Neural crest cell (in vitro differentiated cells): ENCODE data around the gene RBFOX1. TPM values are rescaled to one million over a fixed set of nuclear protein-coding genes. Genes with fewer than 3 reads are reported as not detected.

Source experiments
- DNase-seq: peaks from one replicate; pipeline ENCODE4 v3.0.0; 2021; ENCODE audit warnings: low read depth, mixed read lengths, low spot score
- H3K27ac Mint-ChIP-seq: one replicate; pipeline ENCODE4 v1.8.0; 2021; ENCODE audit warnings: mild to moderate bottlenecking, mixed read lengths; ENCODE audit not compliant: unreplicated experiment
- H3K27me3 Mint-ChIP-seq: 2 replicates; pipeline ENCODE4 v1.8.0; 2021; ENCODE audit warnings: low read depth, mild to moderate bottlenecking, mixed read lengths
- H3K36me3 Mint-ChIP-seq: 2 replicates; pipeline ENCODE4 v1.8.0; 2021; ENCODE audit warnings: low read depth, mild to moderate bottlenecking, mixed read lengths
- H3K4me1 Mint-ChIP-seq: 2 replicates; pipeline ENCODE4 v1.8.0; 2021; ENCODE audit warnings: mixed read lengths
- H3K4me3 Mint-ChIP-seq: one replicate; pipeline ENCODE4 v1.8.0; 2021; ENCODE audit warnings: mild to moderate bottlenecking, mixed read lengths
- H3K9me3 Mint-ChIP-seq: 2 replicates; pipeline ENCODE4 v1.8.0; 2021; ENCODE audit warnings: mixed read lengths
- total RNA-seq: library from RNA; stranded (reverse); gene quantifications from 2 replicates; pipeline ENCODE4 v1.2.1, GENCODE V29; 2021
- TF ChIP-seq, protein P1 (sequence below): fragments of 200-600 bp; sonication (generic); conservative IDR thresholded peaks from 2 replicates; pipeline ENCODE4 v1.5.0; 2021; ENCODE audit warnings: antibody characterized with exemption, mild to moderate bottlenecking

Gene RBFOX1
- total RNA-seq, 1 donor from 2014 or later, result 1.4 TPM

DNA sequence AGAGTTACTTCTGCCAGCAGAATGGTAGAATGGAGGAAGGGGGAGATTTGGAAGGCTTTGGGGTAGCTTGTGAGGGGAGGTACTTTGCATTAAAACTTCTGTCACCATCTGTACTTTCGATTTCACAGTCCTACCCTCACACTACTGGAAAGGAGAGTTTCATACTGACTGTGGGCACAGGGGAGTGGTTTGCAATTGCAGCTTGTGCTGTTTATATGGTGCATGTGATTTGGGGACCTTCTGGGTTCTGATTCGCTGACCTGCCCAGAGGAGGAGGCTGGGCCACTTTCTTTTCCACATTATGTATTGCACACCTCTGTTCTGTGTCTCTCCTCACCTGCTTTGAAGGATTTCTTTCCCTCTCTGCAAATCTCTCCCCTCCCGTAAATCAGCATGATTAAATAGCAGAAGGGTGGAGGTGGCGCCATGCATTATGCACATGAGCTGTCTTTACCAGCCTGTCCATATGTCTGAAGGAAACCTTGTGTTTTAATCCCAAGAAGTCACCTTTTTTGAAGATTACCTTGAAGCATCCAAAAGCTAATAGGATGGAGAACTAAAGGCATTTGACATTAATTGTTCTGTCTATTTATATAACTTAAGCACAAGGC lies 90.9 kb downstream of the RBFOX1 start:
- Mint-ChIP-seq H3K4me3 (no peak overlapping the region), H3K9me3 (no peaks in the 10 kb centered on the region), H3K4me1 (peaks cover 22% of the 10 kb centered on the region), H3K27me3 (peaks cover 37% of the 10 kb centered on the region), H3K27ac (no peak overlapping the region), H3K36me3 (no peaks in the 10 kb centered on the region)
- no peak for DNase-seq
- TF ChIP-seq, protein P1, sequence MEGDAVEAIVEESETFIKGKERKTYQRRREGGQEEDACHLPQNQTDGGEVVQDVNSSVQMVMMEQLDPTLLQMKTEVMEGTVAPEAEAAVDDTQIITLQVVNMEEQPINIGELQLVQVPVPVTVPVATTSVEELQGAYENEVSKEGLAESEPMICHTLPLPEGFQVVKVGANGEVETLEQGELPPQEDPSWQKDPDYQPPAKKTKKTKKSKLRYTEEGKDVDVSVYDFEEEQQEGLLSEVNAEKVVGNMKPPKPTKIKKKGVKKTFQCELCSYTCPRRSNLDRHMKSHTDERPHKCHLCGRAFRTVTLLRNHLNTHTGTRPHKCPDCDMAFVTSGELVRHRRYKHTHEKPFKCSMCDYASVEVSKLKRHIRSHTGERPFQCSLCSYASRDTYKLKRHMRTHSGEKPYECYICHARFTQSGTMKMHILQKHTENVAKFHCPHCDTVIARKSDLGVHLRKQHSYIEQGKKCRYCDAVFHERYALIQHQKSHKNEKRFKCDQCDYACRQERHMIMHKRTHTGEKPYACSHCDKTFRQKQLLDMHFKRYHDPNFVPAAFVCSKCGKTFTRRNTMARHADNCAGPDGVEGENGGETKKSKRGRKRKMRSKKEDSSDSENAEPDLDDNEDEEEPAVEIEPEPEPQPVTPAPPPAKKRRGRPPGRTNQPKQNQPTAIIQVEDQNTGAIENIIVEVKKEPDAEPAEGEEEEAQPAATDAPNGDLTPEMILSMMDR, result no peak

DNA sequence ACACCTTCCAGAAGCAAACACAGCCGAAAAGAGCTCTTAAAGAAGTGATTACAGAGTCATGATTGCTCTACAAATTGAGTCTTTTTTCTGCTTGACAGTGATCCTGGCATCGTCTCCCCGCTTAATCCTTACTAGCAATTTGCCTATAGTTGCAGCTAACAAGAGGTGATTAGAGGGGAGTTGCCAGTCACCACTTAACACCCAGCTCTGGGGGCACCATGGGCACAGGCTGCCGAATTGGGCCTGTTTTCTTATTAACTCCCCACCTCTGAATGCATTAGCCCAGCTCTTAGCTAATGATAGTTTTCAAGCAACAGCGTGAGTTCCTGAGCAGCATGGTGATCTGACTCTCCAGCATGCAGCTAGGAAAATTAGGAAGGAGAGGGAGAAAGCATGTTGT lies 93.5 kb downstream of the RBFOX1 start:
- DNase-seq, result no peak
- H3K27me3 Mint-ChIP-seq, result peaks cover 21% of the 10 kb centered on the region
- H3K36me3 Mint-ChIP-seq, result no peaks in the 10 kb centered on the region
- H3K4me3 Mint-ChIP-seq, result no peak overlapping the region
- H3K27ac Mint-ChIP-seq, result no peak overlapping the region
- no peaks in the 10 kb centered on the region for H3K9me3 Mint-ChIP-seq
- peaks cover 5% of the 10 kb centered on the region for H3K4me1 Mint-ChIP-seq
- TF ChIP-seq, protein P1, result no peak

DNA sequence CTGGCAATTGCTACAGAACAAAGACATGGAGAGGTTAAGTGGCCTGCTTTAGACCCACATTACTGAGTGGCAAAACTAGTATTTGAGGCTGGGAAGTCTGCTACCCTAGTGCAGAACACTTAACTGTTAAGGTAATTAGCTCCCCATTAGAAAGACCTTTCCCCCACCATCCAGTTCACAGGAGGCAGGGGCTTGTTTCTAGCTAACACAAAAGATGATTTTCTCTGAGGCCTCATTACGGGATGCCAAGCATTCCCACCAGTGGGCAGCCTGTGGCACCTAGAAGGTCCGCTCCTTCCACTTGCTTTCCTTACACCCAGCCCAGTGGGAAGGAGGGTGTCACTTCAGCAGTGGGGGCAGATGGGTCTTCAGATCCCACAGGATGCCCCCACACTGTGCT lies 99.1 kb downstream of the RBFOX1 start:
- H3K27ac Mint-ChIP-seq, result no peak overlapping the region
- H3K9me3 Mint-ChIP-seq, result peaks cover 3% of the 10 kb centered on the region
- no peaks in the 10 kb centered on the region for H3K4me1 Mint-ChIP-seq
- DNase-seq, result no peak
- TF ChIP-seq, protein P1, result no peak
- H3K36me3 Mint-ChIP-seq, result no peaks in the 10 kb centered on the region
- peaks cover 5% of the 10 kb centered on the region for H3K27me3 Mint-ChIP-seq
- H3K4me3 Mint-ChIP-seq, result no peak overlapping the region

DNA sequence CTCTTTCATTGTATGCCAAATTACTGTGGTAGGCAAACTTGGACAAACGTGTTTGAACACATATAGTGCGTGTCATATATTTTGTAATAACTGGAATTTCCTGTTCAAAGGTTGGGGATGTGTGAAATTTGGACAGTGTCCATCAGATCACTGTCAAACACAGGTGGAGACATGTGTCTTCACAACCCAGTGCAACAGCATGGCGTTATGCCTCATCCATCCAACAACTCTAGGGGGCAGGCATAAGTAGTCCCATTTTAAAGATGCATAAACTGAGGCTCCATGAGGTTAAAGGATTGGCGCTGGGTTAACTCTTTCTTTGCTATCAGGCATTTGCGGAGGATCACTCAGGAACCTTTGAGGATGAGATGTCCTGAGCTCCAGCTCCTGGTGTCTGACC lies 103.7 kb downstream of the RBFOX1 start:
- TF ChIP-seq, protein P1, result no peak
- H3K4me3 Mint-ChIP-seq, result no peak overlapping the region
- H3K27me3 Mint-ChIP-seq, result peaks cover 5% of the 10 kb centered on the region
- H3K27ac Mint-ChIP-seq, result no peak overlapping the region
- no peaks in the 10 kb centered on the region for H3K4me1 Mint-ChIP-seq
- H3K36me3 Mint-ChIP-seq, result no peaks in the 10 kb centered on the region
- DNase-seq, result no peak
- H3K9me3 Mint-ChIP-seq, result peaks cover 3% of the 10 kb centered on the region

DNA sequence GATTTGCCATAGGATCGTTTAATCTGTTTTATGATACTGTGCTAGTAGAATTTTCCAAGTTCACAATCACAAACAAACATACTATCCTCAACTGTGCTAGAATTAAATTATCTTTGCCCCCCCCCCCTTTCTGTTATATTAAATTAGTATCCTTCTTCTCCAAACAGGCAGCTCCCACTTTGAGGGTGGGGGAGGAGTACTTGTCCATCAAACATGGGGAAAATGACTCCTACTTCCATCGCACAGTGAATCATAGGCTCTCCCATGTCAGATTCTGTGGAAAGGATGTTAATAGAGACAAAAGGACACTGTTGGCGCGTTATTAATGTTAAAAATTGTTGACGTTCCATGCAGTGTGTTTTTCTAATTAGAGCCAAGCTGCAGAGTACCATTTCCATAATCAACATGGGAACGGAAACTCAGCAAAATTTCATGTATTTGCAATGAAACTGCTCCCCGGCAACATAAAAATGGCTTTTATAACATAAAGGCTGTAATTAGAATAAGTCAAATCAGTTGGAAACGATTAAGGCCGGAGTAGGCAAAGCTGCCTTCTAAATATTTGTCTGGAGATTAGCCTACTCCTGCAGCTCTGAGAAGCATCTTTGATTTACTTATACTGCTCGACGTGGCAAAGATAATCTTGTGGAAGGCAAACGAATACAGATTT lies 104.6 kb downstream of the RBFOX1 start:
- TF ChIP-seq, protein P1, result no peak
- no peak overlapping the region for H3K4me3 Mint-ChIP-seq
- H3K27ac Mint-ChIP-seq, result no peak overlapping the region
- peaks cover 5% of the 10 kb centered on the region for H3K27me3 Mint-ChIP-seq
- no peaks in the 10 kb centered on the region for H3K36me3 Mint-ChIP-seq
- DNase-seq, result no peak
- peaks cover under 1% of the 10 kb centered on the region for H3K4me1 Mint-ChIP-seq
- H3K9me3 Mint-ChIP-seq, result peaks cover 3% of the 10 kb centered on the region
